ENCODE results near the gene FOXC2.
A peak's percentile ranks its signal among the peaks of the same experiment; 100 is the strongest.

DNA sequence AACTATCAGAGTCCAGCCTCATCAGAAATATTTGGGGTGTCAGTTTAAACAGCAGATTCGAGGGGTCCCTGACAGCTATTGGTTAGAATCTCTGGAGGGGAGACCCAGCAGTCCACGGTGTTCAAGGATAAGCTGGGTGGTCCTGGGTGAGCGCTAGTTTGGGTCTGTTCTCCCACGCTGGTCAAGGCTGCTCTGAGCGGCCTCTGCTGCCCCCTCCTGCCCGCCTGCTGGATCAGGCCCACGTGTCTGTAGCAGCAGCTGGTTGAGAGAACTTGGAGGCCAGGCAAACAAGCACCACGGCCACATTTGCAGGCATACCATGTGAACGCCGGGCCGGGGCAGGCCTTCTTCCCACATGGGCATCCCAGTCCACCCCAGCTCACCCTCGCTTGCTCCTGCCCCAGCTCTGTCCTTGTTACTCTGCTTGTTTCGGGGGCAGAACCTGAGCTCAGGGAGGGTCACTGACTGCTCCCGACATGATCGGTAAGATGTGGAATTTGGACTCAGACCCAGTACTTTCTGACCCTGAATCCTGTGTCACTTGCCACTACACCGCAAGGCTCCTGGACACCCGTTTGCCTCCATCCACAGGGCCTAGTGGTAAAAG lies 48.9 kb upstream of the FOXC2 start:
- TF ChIP-seq, protein P1, sequence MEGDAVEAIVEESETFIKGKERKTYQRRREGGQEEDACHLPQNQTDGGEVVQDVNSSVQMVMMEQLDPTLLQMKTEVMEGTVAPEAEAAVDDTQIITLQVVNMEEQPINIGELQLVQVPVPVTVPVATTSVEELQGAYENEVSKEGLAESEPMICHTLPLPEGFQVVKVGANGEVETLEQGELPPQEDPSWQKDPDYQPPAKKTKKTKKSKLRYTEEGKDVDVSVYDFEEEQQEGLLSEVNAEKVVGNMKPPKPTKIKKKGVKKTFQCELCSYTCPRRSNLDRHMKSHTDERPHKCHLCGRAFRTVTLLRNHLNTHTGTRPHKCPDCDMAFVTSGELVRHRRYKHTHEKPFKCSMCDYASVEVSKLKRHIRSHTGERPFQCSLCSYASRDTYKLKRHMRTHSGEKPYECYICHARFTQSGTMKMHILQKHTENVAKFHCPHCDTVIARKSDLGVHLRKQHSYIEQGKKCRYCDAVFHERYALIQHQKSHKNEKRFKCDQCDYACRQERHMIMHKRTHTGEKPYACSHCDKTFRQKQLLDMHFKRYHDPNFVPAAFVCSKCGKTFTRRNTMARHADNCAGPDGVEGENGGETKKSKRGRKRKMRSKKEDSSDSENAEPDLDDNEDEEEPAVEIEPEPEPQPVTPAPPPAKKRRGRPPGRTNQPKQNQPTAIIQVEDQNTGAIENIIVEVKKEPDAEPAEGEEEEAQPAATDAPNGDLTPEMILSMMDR (IDR thresholded peaks at IDR 0.05; ENCODE audit: low read depth, low read length), result peak; percentile 78
- no peak for TF ChIP-seq EZH2phosphoT487 (IDR thresholded peaks at IDR 0.05; ENCODE audit: low read depth)

Data from OCI-LY3 (cell line).